Colonic mucosa (tissue), 4 donors: ENCODE data around the gene TXNDC5. TPM values are rescaled to one million over a fixed set of nuclear protein-coding genes. Genes with fewer than 3 reads are reported as not detected.

Source experiments
- DNase-seq: peaks from one replicate; pipeline ENCODE4 v3.0.0-alpha.2; 2020
- H3K27ac ChIP-seq: fragments of 200-600 bp; one replicate; pipeline ENCODE4 v1.8.0; 2021
- H3K27me3 ChIP-seq: fragments of 200-600 bp; one replicate; pipeline ENCODE4 v1.8.0; 2021
- H3K36me3 ChIP-seq: fragments of 200-600 bp; one replicate; pipeline ENCODE4 v1.8.0; 2021
- H3K4me1 ChIP-seq: fragments of 200-600 bp; one replicate; pipeline ENCODE4 v1.8.0; 2021; ENCODE audit warnings: mild to moderate bottlenecking
- H3K4me3 ChIP-seq: fragments of 200-600 bp; one replicate; pipeline ENCODE4 v1.8.0; 2021
- H3K9ac ChIP-seq, 2 donors: one replicate each; pipeline ENCODE4 v1.7.0; 2013; ENCODE audit warnings: control low read depth in 2 of 2, low read depth in 2 of 2, low read length in 2 of 2
- H3K9me3 ChIP-seq: fragments of 200-600 bp; one replicate; pipeline ENCODE4 v1.8.0; 2021
- CTCF ChIP-seq: fragments of 200-600 bp; IDR thresholded peaks from one replicate; pipeline ENCODE4 v1.8.0; 2022; ENCODE audit warnings: antibody characterized with exemption, mild to moderate bottlenecking
- intact Hi-C: fragments of 100-400 bp; cut with DNase I; formaldehyde crosslinking; loops from one replicate; pipeline ENCODE4 v1.14.1; 2022
- total RNA-seq, 2 donors: library from RNA; stranded (reverse); fragmentation: NEBNext Ultra II Directional in 1 of 2; extraction: Animal tissue kit (Norgen Biotek cat#: 25700) in 1 of 2; gene quantifications; one replicate each; pipeline ENCODE4 v1.2.1, GENCODE V29; 2021
- donor health status: healthy.
- donor health status: DM: no; HTN: no; CAD: no.
- donor health status: DM: no; HTN: no; CAD: no.

Gene TXNDC5
- total RNA-seq, 2 donors from 2014 or later = 82.2 to 126 TPM

- H3K4me1 ChIP-seq = no peaks in the 10 kb centered on the region
- no peak overlapping the region for H3K4me3 ChIP-seq
- no peaks in the 10 kb centered on the region for H3K27me3 ChIP-seq
- H3K9me3 ChIP-seq = no peaks in the 10 kb centered on the region
- no peak for DNase-seq
- H3K36me3 ChIP-seq = no peaks in the 10 kb centered on the region
- intact Hi-C loops = no loop called here
- H3K9ac ChIP-seq = no peak overlapping the region
- H3K27ac ChIP-seq = no peak overlapping the region
- TF ChIP-seq CTCF = no peak
Observed at GRCh38 chr6:7933794-7934193, 23.2 kb upstream of the TXNDC5 start.

- TF ChIP-seq CTCF = no peak
- Histone ChIP-seq H3K36me3 (no peaks in the 10 kb centered on the region), H3K4me1 (no peaks in the 10 kb centered on the region), H3K9me3 (no peaks in the 10 kb centered on the region), H3K9ac (no peak overlapping the region), H3K27ac (no peak overlapping the region), H3K4me3 (no peak overlapping the region), H3K27me3 (no peaks in the 10 kb centered on the region)
- intact Hi-C loops = no loop called here
- DNase-seq = no peak
Observed at GRCh38 chr6:7932625-7933024, 22.0 kb upstream of the TXNDC5 start.

- no peak for TF ChIP-seq CTCF
- Histone ChIP-seq H3K27ac (no peak overlapping the region), H3K4me1 (no peaks in the 10 kb centered on the region), H3K9ac (no peak overlapping the region), H3K36me3 (no peaks in the 10 kb centered on the region), H3K27me3 (no peaks in the 10 kb centered on the region), H3K4me3 (no peak overlapping the region), H3K9me3 (no peaks in the 10 kb centered on the region)
- DNase-seq = no peak
- intact Hi-C loops = no loop called here
Observed at GRCh38 chr6:7924867-7925266, 14.3 kb upstream of the TXNDC5 start.

- no peak overlapping the region for H3K4me3 ChIP-seq
- no peak for DNase-seq
- no peaks in the 10 kb centered on the region for H3K36me3 ChIP-seq
- no peak overlapping the region for H3K27ac ChIP-seq
- H3K4me1 ChIP-seq = no peaks in the 10 kb centered on the region
- no peaks in the 10 kb centered on the region for H3K27me3 ChIP-seq
- no peak overlapping the region for H3K9ac ChIP-seq
- H3K9me3 ChIP-seq = no peaks in the 10 kb centered on the region
- intact Hi-C loops = no loop called here
- TF ChIP-seq CTCF = no peak
Observed at GRCh38 chr6:7922596-7922995, 12.0 kb upstream of the TXNDC5 start.

GRCh38 chr6:7921632-7922092 lies 11.1 kb upstream of the TXNDC5 start:
- Histone ChIP-seq H3K36me3 (no peaks in the 10 kb centered on the region), H3K9me3 (no peaks in the 10 kb centered on the region), H3K27me3 (no peaks in the 10 kb centered on the region), H3K4me3 (no peak overlapping the region), H3K27ac (no peak overlapping the region), H3K4me1 (no peaks in the 10 kb centered on the region), H3K9ac (no peak overlapping the region)
- intact Hi-C loops = no loop called here
- no peak for DNase-seq
- TF ChIP-seq CTCF = no peak

- H3K4me3 ChIP-seq = no peak overlapping the region
- intact Hi-C loops = no loop called here
- H3K36me3 ChIP-seq = no peaks in the 10 kb centered on the region
- no peak for DNase-seq
- no peaks in the 10 kb centered on the region for H3K27me3 ChIP-seq
- TF ChIP-seq CTCF = no peak
- no peaks in the 10 kb centered on the region for H3K9me3 ChIP-seq
- no peak overlapping the region for H3K9ac ChIP-seq
- no peak overlapping the region for H3K27ac ChIP-seq
- H3K4me1 ChIP-seq = no peaks in the 10 kb centered on the region
Observed at GRCh38 chr6:7921046-7921445, 10.5 kb upstream of the TXNDC5 start.
